HUES48 (cell line): ENCODE data around the gene CYP27A1.
"Not testable (repeated sequence)": the region's sequence is repeated elsewhere in the genome, so short reads cannot be mapped to it uniquely, and the experiment has no call there.

Experiments used
- H3K27ac ChIP-seq: one replicate; pipeline ENCODE4 v1.7.0; 2013; ENCODE audit warnings: low read depth, low read length, inconsistent platforms
- H3K27me3 ChIP-seq: 2 replicates; pipeline ENCODE4 v1.6.1; 2013; ENCODE audit warnings: mild to moderate bottlenecking, low read length; ENCODE audit not compliant: control insufficient read depth, insufficient read depth
- H3K36me3 ChIP-seq: 2 replicates; pipeline ENCODE4 v1.6.1; 2013; ENCODE audit warnings: low read length; ENCODE audit not compliant: control insufficient read depth, insufficient read depth
- H3K4me1 ChIP-seq: 2 replicates; pipeline ENCODE4 v1.6.1; 2013; ENCODE audit warnings: mild to moderate bottlenecking, low read length; ENCODE audit not compliant: control insufficient read depth, insufficient read depth
- H3K4me3 ChIP-seq: 2 replicates; pipeline ENCODE4 v1.5.1; 2013; ENCODE audit warnings: mild to moderate bottlenecking, low read depth, low read length
- H3K9ac ChIP-seq: 2 replicates; pipeline ENCODE4 v1.6.1; 2013; ENCODE audit warnings: mild to moderate bottlenecking, low read depth, low read length, moderate library complexity
- H3K9me3 ChIP-seq: 2 replicates; pipeline ENCODE4 v1.6.1; 2013; ENCODE audit warnings: low read length; ENCODE audit not compliant: control insufficient read depth, insufficient read depth

CYP27A1 gene

GRCh38 chr2:218746960-218747359 lies 35.0 kb upstream of the CYP27A1 start:
- Histone ChIP-seq H3K4me3 (no peak overlapping the region), H3K9me3 (no peaks in the 10 kb centered on the region), H3K4me1 (no peaks in the 10 kb centered on the region), H3K27me3 (no peaks in the 10 kb centered on the region), H3K36me3 (peaks cover 93% of the 10 kb centered on the region), H3K9ac (no peak overlapping the region), H3K27ac (no peak overlapping the region)

- Histone ChIP-seq H3K4me3 (no peak overlapping the region), H3K9ac (no peak overlapping the region), H3K27ac (no peak overlapping the region), H3K9me3 (no peaks in the 10 kb centered on the region), H3K27me3 (no peaks in the 10 kb centered on the region), H3K36me3 (peaks cover 96% of the 10 kb centered on the region), H3K4me1 (no peaks in the 10 kb centered on the region)
Observed at GRCh38 chr2:218748741-218749441, 33.1 kb upstream of the CYP27A1 start.

- H3K36me3 ChIP-seq = peaks cover 73% of the 10 kb centered on the region
Observed at GRCh38 chr2:218754201-218754600, 27.7 kb upstream of the CYP27A1 start.

DNA sequence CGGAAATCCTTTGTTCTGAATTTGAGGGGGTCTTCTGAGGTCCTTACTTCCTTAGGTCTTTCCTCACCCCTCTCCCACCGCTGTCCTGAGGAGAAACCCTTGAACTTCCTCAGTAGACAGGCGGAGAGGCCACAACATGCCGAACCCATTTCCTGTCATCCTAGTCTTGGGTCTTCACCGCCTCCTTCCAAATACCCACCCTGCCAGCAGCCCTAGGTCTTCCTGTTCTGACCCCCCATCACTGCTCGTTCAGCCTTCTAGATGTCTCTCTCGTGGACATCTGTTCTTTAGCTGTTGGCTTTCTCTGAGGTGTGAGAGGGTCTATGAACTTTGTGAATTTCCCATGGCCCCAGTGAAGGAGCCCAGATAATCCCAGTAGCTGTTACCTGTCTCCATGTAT lies 27.2 kb upstream of the CYP27A1 start:
- H3K4me3 ChIP-seq = no peak overlapping the region
- no peaks in the 10 kb centered on the region for H3K4me1 ChIP-seq
- no peaks in the 10 kb centered on the region for H3K27me3 ChIP-seq
- H3K9me3 ChIP-seq = no peaks in the 10 kb centered on the region
- H3K9ac ChIP-seq = no peak overlapping the region
- H3K27ac ChIP-seq = no peak overlapping the region
- peaks cover 68% of the 10 kb centered on the region for H3K36me3 ChIP-seq

More at GRCh38 chr2:218754201-218754600, 27.7 kb upstream of the CYP27A1 start:
- H3K9ac ChIP-seq = no peak overlapping the region
- no peak overlapping the region for H3K27ac ChIP-seq
- H3K27me3 ChIP-seq = no peaks in the 10 kb centered on the region
- no peak overlapping the region for H3K4me3 ChIP-seq
- H3K4me1 ChIP-seq = no peaks in the 10 kb centered on the region
- H3K9me3 ChIP-seq = no peaks in the 10 kb centered on the region

- Histone ChIP-seq H3K4me3 (no peak overlapping the region), H3K27me3 (no peaks in the 10 kb centered on the region), H3K27ac (no peak overlapping the region), H3K36me3 (peaks cover 64% of the 10 kb centered on the region), H3K9ac (no peak overlapping the region), H3K9me3 (no peaks in the 10 kb centered on the region), H3K4me1 (no peaks in the 10 kb centered on the region)
Observed at GRCh38 chr2:218755198-218755566, 26.8 kb upstream of the CYP27A1 start.

DNA sequence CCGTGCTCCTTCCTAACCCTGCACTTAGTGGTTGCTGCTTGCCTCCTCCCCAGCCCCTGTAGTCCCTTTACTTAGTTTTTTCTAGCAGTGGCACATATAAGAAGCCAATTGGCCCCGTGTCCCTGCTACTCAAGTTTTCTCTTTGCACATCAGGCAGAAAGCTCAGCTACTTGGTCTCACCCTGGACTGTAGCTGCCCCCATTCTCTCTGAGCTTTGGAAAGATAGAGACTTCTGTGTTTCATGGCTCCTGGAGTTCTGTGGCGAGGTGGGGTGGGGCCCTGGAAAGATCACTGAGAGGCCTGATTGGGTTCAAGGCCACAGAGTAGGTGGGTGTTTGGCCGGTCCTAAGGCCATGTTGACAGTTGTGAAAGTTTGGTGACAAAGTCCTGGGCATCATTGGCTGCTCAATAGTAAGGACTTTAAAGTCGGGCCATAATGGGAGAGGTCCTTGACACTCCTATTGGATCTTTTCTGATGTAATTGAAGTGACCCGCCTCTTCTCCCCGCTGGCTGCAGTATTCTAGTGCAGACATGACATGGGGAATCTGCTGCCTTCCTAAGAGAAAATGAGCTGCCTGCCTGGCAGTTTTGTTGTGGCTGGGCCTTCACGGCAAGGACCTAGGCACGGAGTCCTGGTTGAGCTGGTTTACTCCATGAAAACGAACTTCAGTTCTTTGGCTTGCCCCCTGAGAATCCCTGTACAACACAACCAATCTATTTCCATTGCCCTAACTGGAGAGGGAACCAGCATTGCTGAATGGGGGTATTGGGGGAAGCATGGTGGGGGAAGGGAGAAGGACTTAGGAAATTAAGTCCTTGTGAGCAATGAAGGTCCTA lies 26.2 kb upstream of the CYP27A1 start:
- Histone ChIP-seq H3K36me3 (peaks cover 58% of the 10 kb centered on the region), H3K9me3 (no peaks in the 10 kb centered on the region), H3K4me1 (no peaks in the 10 kb centered on the region), H3K27me3 (no peaks in the 10 kb centered on the region), H3K9ac (no peak overlapping the region), H3K27ac (no peak overlapping the region), H3K4me3 (no peak overlapping the region)

- H3K36me3 ChIP-seq = peaks cover 49% of the 10 kb centered on the region
- H3K9ac ChIP-seq = no peak overlapping the region
- H3K27me3 ChIP-seq = no peaks in the 10 kb centered on the region
- H3K4me1 ChIP-seq = no peaks in the 10 kb centered on the region
- H3K9me3 ChIP-seq = no peaks in the 10 kb centered on the region
- H3K4me3 ChIP-seq = no peak overlapping the region
- H3K27ac ChIP-seq = no peak overlapping the region
Observed at GRCh38 chr2:218756599-218757377, 25.2 kb upstream of the CYP27A1 start.

- Histone ChIP-seq H3K27me3 (no peaks in the 10 kb centered on the region), H3K27ac (no peak overlapping the region), H3K9ac (no peak overlapping the region)
Observed at GRCh38 chr2:218761795-218762194, 20.2 kb upstream of the CYP27A1 start.

DNA sequence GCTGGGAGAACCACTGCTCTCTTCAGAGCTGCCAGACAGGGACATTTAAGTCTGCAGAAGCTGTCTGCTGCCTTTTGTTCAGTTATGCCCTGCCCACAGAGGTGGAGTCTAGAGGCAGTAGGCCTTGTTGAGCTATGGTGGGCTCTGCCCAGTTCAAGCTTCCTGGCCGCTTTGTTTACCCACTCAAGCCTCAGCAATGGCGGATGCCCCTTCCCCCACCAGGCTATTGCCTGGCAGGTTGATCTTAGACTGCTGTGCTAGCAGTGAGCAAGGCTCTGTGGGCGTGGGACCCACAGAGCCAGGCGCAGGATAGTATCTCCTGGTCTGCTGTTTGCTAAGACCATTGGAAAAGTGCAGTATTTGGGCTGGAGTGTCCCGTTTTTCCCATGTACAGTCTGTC lies 9.2 kb upstream of the CYP27A1 start:
- not testable (repeated sequence) for H3K4me1 ChIP-seq, H3K36me3 ChIP-seq, H3K9me3 ChIP-seq, H3K27ac ChIP-seq, H3K27me3 ChIP-seq, H3K4me3 ChIP-seq, H3K9ac ChIP-seq

More at GRCh38 chr2:218761795-218762194, 20.2 kb upstream of the CYP27A1 start:
- Histone ChIP-seq H3K4me1 (no peaks in the 10 kb centered on the region), H3K4me3 (no peak overlapping the region), H3K9me3 (no peaks in the 10 kb centered on the region), H3K36me3 (peaks cover 3% of the 10 kb centered on the region; the same call in 1 of the 2 replicates)

GRCh38 chr2:218773881-218774280 lies 8.1 kb upstream of the CYP27A1 start:
- Histone ChIP-seq H3K4me1 (no peaks in the 10 kb centered on the region), H3K27me3 (no peaks in the 10 kb centered on the region), H3K9me3 (peaks cover 6% of the 10 kb centered on the region; the same call in 1 of the 2 replicates), H3K36me3 (no peaks in the 10 kb centered on the region), H3K9ac (no peak overlapping the region), H3K27ac (no peak overlapping the region), H3K4me3 (no peak overlapping the region)
